GM18951 (cell line): ENCODE data around the gene LARP6.
"Not testable (repeated sequence)": the region's sequence is repeated elsewhere in the genome, so short reads cannot be mapped to it uniquely, and the experiment has no call there.

ENCODE experiments used
- POLR2A ChIP-seq: IDR thresholded peaks from 4 replicates; pipeline ENCODE4 v1.6.1; 2011; ENCODE audit warnings: mild to moderate bottlenecking; ENCODE audit not compliant: insufficient read length, insufficient read depth; ENCODE audit errors: extremely low read depth
- in situ Hi-C: fragments of 300-500 bp; cut with MboI; formaldehyde crosslinking; loops from one replicate; pipeline ENCODE4 v1.12.0; 2022; ENCODE audit warnings: low sequenced_read_pairs, mixed read lengths, inconsistent platforms; ENCODE audit not compliant: unreplicated experiment

The LARP6 gene

GRCh38 chr15:70870051-70870450 is 16.1 kb upstream of the LARP6 start:
- in situ Hi-C loops, result no loop called here
- no peak for TF ChIP-seq POLR2A

GRCh38 chr15:70869346-70869745 is 15.4 kb upstream of the LARP6 start:
- in situ Hi-C loops, result no loop called here

GRCh38 chr15:70867911-70868467 is 14.0 kb upstream of the LARP6 start:
- TF ChIP-seq POLR2A, result no peak
- in situ Hi-C loops, result no loop called here

More at GRCh38 chr15:70869346-70869745, 15.4 kb upstream of the LARP6 start:
- no peak for TF ChIP-seq POLR2A

- no peak for TF ChIP-seq POLR2A
- in situ Hi-C loops, result no loop called here
Measured at GRCh38 chr15:70866982-70867641, 13.2 kb upstream of the LARP6 start.

- in situ Hi-C loops, result no loop called here
- no peak for TF ChIP-seq POLR2A
Measured at GRCh38 chr15:70863450-70864218, 9.7 kb upstream of the LARP6 start.

GRCh38 chr15:70859998-70860397 is 6.0 kb upstream of the LARP6 start:
- in situ Hi-C loops, result no loop called here
- no peak for TF ChIP-seq POLR2A

- no peak for TF ChIP-seq POLR2A
- in situ Hi-C loops, result no loop called here
Measured at GRCh38 chr15:70859322-70859908, 5.5 kb upstream of the LARP6 start.

GRCh38 chr15:70858614-70859321 is 4.8 kb upstream of the LARP6 start:
- in situ Hi-C loops, result not testable (repeated sequence)

GRCh38 chr15:70857562-70858285 is 3.8 kb upstream of the LARP6 start:
- in situ Hi-C loops, result no loop called here
- TF ChIP-seq POLR2A, result no peak

- in situ Hi-C loops, result no loop called here
- no peak for TF ChIP-seq POLR2A
Measured at GRCh38 chr15:70856884-70857561, 3.1 kb upstream of the LARP6 start.

GRCh38 chr15:70856177-70856883 is 2.4 kb upstream of the LARP6 start:
- in situ Hi-C loops, result no loop called here
- no peak for TF ChIP-seq POLR2A

GRCh38 chr15:70855764-70856163 is 1.8 kb upstream of the LARP6 start:
- no peak for TF ChIP-seq POLR2A
- in situ Hi-C loops, result no loop called here

GRCh38 chr15:70854666-70854976 is 664 bp upstream of the LARP6 start:
- in situ Hi-C loops, result no loop called here
- TF ChIP-seq POLR2A, result no peak
